ENCODE measurements around the gene MED29. TPM values are rescaled to one million over a fixed set of nuclear protein-coding genes. Genes with fewer than 3 reads are reported as not detected.

Gene MED29
- total and polyA plus RNA-seq, 12 donors, result 36.1 to 221 (median 58.4) TPM

GRCh38 chr19:39416152-39417120 lies 25.3 kb downstream of the MED29 start:
- H3K4me3 ChIP-seq, result no peak overlapping the region
- peaks cover 0 to 3% of the 10 kb centered on the region in 2 donors for H3K4me1 ChIP-seq (replicated peaks in 1 of 2)
- H3K27me3 ChIP-seq, result no peaks in the 10 kb centered on the region
- WGBS, 4 donors, result 82 to 92% (median 85%) methylated on average over 17 to 27 of the region's 27 CpGs
- TF ChIP-seq, protein P1, sequence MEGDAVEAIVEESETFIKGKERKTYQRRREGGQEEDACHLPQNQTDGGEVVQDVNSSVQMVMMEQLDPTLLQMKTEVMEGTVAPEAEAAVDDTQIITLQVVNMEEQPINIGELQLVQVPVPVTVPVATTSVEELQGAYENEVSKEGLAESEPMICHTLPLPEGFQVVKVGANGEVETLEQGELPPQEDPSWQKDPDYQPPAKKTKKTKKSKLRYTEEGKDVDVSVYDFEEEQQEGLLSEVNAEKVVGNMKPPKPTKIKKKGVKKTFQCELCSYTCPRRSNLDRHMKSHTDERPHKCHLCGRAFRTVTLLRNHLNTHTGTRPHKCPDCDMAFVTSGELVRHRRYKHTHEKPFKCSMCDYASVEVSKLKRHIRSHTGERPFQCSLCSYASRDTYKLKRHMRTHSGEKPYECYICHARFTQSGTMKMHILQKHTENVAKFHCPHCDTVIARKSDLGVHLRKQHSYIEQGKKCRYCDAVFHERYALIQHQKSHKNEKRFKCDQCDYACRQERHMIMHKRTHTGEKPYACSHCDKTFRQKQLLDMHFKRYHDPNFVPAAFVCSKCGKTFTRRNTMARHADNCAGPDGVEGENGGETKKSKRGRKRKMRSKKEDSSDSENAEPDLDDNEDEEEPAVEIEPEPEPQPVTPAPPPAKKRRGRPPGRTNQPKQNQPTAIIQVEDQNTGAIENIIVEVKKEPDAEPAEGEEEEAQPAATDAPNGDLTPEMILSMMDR (IDR thresholded peaks at IDR 0.05), result no peak
- TF ChIP-seq POLR2A (IDR thresholded peaks at IDR 0.05), result no peak
- H3K9me3 ChIP-seq (replicated peaks in 1 of 3), result no peaks in the 10 kb centered on the region
- no peak for DNase-seq
- intact Hi-C loops (cut with DNase I), result no loop called here
- peak overlapping the region in 1 of 5 donors; percentile 93 for H3K27ac ChIP-seq
- peaks cover 0 to 10% of the 10 kb centered on the region in 2 donors for H3K36me3 ChIP-seq (replicated peaks in 1 of 2)

DNA sequence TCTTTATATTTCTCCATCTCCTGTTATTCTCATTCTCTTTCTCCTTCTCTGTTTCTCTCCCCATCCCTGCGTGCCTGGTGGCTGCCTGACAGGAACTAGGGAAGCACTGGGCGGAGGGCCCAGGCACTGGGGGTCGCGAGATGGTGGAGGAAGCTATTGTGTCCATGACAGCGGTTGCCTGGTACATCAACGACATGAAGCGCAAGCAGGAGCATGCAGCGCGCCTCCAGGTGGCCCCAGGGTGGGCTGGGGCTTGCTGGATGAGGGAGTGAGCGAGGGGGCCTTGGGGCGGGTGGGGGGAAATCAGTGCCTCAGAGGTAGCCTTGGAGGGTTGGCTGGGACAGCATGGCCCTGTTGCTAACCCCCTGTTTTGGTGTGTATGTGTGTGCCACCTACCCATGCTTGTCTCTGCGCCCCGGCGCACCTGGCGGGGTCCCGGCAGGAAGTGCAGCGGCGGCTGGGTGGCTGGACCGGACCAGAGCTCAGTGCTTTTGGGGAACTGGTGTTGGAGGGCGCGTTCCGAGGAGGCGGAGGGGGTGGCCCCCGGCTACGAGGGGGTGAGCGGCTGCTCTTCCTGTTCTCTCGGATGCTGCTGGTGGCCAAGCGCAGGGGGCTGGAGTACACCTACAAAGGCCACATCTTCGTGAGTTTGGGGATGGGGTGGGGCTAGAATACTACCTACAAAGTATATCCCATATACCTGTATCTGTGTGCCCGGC lies 26.4 kb downstream of the MED29 start:
- Histone ChIP-seq H3K36me3 (replicated peaks in 1 of 2) (peaks cover 0 to 10% of the 10 kb centered on the region in 2 donors), H3K27ac (no peak overlapping the region), H3K9me3 (replicated peaks in 1 of 3) (no peaks in the 10 kb centered on the region), H3K4me3 (no peak overlapping the region), H3K27me3 (no peaks in the 10 kb centered on the region), H3K4me1 (replicated peaks in 1 of 2) (no peaks in the 10 kb centered on the region)
- no peak for DNase-seq
- WGBS, 4 donors, result 85 to 92% (median 88%) methylated on average over 21 to 30 of the region's 30 CpGs
- TF ChIP-seq POLR2A (IDR thresholded peaks at IDR 0.05), result no peak
- TF ChIP-seq, protein P1 (IDR thresholded peaks at IDR 0.05), result no peak
- intact Hi-C loops (cut with DNase I), result no loop called here

DNA sequence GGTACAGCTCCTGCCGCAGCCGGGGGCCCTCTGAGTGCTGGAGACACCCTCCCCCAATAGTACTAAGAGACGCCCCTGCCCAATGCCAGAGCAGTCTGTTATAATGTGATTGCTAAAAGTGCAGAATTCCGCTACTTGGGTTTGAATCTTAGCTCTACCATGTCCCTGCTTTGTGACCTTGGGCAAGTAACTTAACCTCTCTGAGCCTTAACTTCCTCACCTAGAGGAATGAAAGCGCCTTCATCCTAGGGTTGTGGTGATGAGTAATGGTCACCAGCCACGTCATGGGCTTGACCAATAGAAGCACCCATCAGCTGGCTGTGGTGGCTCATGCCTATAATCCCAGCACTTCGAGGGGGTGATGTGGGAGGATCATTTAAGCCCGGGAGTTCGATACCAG lies 27.8 kb downstream of the MED29 start:
- 76 to 92% (median 84%) methylated on average over 7 to 9 of the region's 9 CpGs for WGBS, 4 donors

More for the DNA sequence above, 27.8 kb downstream of the MED29 start:
- TF ChIP-seq, protein P1 (IDR thresholded peaks at IDR 0.05), result no peak
- TF ChIP-seq POLR2A (IDR thresholded peaks at IDR 0.05), result no peak
- Histone ChIP-seq H3K4me3 (no peak overlapping the region), H3K36me3 (replicated peaks in 1 of 2) (peaks cover 0 to 14% of the 10 kb centered on the region in 2 donors), H3K27me3 (no peaks in the 10 kb centered on the region), H3K9me3 (replicated peaks in 1 of 3) (no peaks in the 10 kb centered on the region), H3K27ac (no peak overlapping the region), H3K4me1 (replicated peaks in 1 of 2) (no peaks in the 10 kb centered on the region)
- intact Hi-C loops (cut with DNase I), result no loop called here
- no peak for DNase-seq

Data from adrenal gland (tissue), 12 donors.